ENCODE measurements around the gene GRAP.
"Not testable (repeated sequence)": the region's sequence is repeated elsewhere in the genome, so short reads cannot be mapped to it uniquely, and the experiment has no call there.

GRAP gene

GRCh38 chr17:19041871-19042270 is 4.9 kb downstream of the GRAP start:
- not testable (repeated sequence) for DNase-seq

- not testable (repeated sequence) for DNase-seq
These were observed 6.4 kb downstream of the GRAP start for GRCh38 chr17:19040350-19040749.

GRCh38 chr17:19038730-19039129 is 8.0 kb downstream of the GRAP start:
- DNase-seq = not testable (repeated sequence)

GRCh38 chr17:19038007-19038406 is 8.8 kb downstream of the GRAP start:
- not testable (repeated sequence) for DNase-seq

- DNase-seq = not testable (repeated sequence)
These were observed 9.2 kb downstream of the GRAP start for GRCh38 chr17:19037547-19037946.

GRCh38 chr17:19036186-19036585 is 10.6 kb downstream of the GRAP start:
- not testable (repeated sequence) for DNase-seq

GRCh38 chr17:19032377-19032988 is 14.3 kb downstream of the GRAP start:
- not testable (repeated sequence) for DNase-seq

GRCh38 chr17:19031729-19032128 is 15.0 kb downstream of the GRAP start:
- peak; percentile 73 for DNase-seq

- not testable (repeated sequence) for DNase-seq
These were observed 15.8 kb downstream of the GRAP start for GRCh38 chr17:19030771-19031449.

GRCh38 chr17:19029740-19030139 is 17.0 kb downstream of the GRAP start:
- DNase-seq = not testable (repeated sequence)

- DNase-seq = not testable (repeated sequence)
These were observed 18.1 kb downstream of the GRAP start for GRCh38 chr17:19028671-19029070.

- no peak for DNase-seq
These were observed 22.4 kb downstream of the GRAP start for GRCh38 chr17:19024101-19025078.

- DNase-seq = no peak
These were observed 23.4 kb downstream of the GRAP start for GRCh38 chr17:19023209-19023999.

GRCh38 chr17:19022747-19023146 is 24.0 kb downstream of the GRAP start:
- no peak for DNase-seq

- DNase-seq = no peak
These were observed 24.6 kb downstream of the GRAP start for GRCh38 chr17:19022128-19022527.

- DNase-seq = peak; percentile 35
These were observed 25.1 kb downstream of the GRAP start for GRCh38 chr17:19021622-19022083.

GRCh38 chr17:19021011-19021621 is 25.6 kb downstream of the GRAP start:
- DNase-seq = not testable (repeated sequence)

GRCh38 chr17:19020016-19020415 is 26.7 kb downstream of the GRAP start:
- no peak for DNase-seq

- no peak for DNase-seq
These were observed 27.5 kb downstream of the GRAP start for GRCh38 chr17:19019041-19019941.

GRCh38 chr17:19018600-19018950 is 28.2 kb downstream of the GRAP start:
- DNase-seq = no peak

Data from activated CD4-positive, alpha-beta T cell treated with anti-CD3 and anti-CD28 coated beads, Interleukin-10, Interleukin-2, amounts not matched to agents 100 ng/mL and 50 ng/mL, durations not matched to agents 16 hours and 8 hours (primary cell).